Activated CD8-positive, alpha-beta T cell treated with anti-CD3 and anti-CD28 coated beads for 36 hours (primary cell): ENCODE data around the gene ZNF516. TPM values are rescaled to one million over a fixed set of nuclear protein-coding genes. Genes with fewer than 3 reads are reported as not detected.

Experiments
- ATAC-seq: fragments of 200-7000 bp; cut with Tn5 transposase; one replicate; pipeline ENCODE4 v1.10.0; 2021; ENCODE audit warnings: mild to moderate bottlenecking, moderate library complexity
- CTCF ChIA-PET: fragments of 350-600 bp; sonication (Branson Sonifier 250); formaldehyde crosslinking; loops from one replicate; lab custom pipeline; 2021; ENCODE audit warnings: antibody characterized with exemption; lab: Charles Lee
- POLR2A ChIA-PET: fragments of 350-600 bp; sonication (Branson Sonifier 250); formaldehyde crosslinking; loops from one replicate; lab custom pipeline; 2021; ENCODE audit warnings: antibody characterized with exemption; lab: Charles Lee
- DNase-seq: peaks from one replicate; pipeline ENCODE4 v3.0.0-alpha.2; 2020
- H3K27ac Mint-ChIP-seq: one replicate; pipeline ENCODE4 v1.8.0; 2021; ENCODE audit warnings: mild to moderate bottlenecking, mixed read lengths
- H3K27me3 Mint-ChIP-seq: one replicate; pipeline ENCODE4 v1.8.0; 2021; ENCODE audit warnings: mixed read lengths
- H3K36me3 Mint-ChIP-seq: one replicate; pipeline ENCODE4 v1.8.0; 2021; ENCODE audit warnings: low read depth, mixed read lengths
- H3K4me1 Mint-ChIP-seq: one replicate; pipeline ENCODE4 v1.8.0; 2021; ENCODE audit warnings: low read depth, mixed read lengths
- H3K4me3 Mint-ChIP-seq: one replicate; pipeline ENCODE4 v1.8.0; 2021; ENCODE audit warnings: mild to moderate bottlenecking, moderate library complexity, mixed read lengths
- H3K9me3 Mint-ChIP-seq: one replicate; pipeline ENCODE4 v1.8.0; 2021; ENCODE audit warnings: mixed read lengths
- intact Hi-C: fragments of 100-400 bp; cut with micrococcal nuclease; formaldehyde crosslinking; loops from one replicate; pipeline ENCODE4 v1.10.0; 2022
- total RNA-seq, 2 experiments: library from RNA; stranded (reverse); gene quantifications; one replicate each; pipeline ENCODE4 v1.2.3, GENCODE V29; 2021
- TF ChIP-seq, protein P1 (sequence below): fragments of 200-600 bp; IDR thresholded peaks from one replicate; pipeline ENCODE4 v1.8.0; 2022; ENCODE audit warnings: antibody characterized with exemption, mild to moderate bottlenecking

ZNF516 gene
- total RNA-seq, 2 experiments from 2014 or later: 7.0 to 10.5 TPM

- CTCF ChIA-PET: no interaction called here
- H3K27ac Mint-ChIP-seq: no peak overlapping the region
- no peaks in the 10 kb centered on the region for H3K4me1 Mint-ChIP-seq
- H3K36me3 Mint-ChIP-seq: no peaks in the 10 kb centered on the region
- TF ChIP-seq, protein P1, sequence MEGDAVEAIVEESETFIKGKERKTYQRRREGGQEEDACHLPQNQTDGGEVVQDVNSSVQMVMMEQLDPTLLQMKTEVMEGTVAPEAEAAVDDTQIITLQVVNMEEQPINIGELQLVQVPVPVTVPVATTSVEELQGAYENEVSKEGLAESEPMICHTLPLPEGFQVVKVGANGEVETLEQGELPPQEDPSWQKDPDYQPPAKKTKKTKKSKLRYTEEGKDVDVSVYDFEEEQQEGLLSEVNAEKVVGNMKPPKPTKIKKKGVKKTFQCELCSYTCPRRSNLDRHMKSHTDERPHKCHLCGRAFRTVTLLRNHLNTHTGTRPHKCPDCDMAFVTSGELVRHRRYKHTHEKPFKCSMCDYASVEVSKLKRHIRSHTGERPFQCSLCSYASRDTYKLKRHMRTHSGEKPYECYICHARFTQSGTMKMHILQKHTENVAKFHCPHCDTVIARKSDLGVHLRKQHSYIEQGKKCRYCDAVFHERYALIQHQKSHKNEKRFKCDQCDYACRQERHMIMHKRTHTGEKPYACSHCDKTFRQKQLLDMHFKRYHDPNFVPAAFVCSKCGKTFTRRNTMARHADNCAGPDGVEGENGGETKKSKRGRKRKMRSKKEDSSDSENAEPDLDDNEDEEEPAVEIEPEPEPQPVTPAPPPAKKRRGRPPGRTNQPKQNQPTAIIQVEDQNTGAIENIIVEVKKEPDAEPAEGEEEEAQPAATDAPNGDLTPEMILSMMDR: no peak
- H3K4me3 Mint-ChIP-seq: no peak overlapping the region
- intact Hi-C loops: no loop called here
- no peaks in the 10 kb centered on the region for H3K9me3 Mint-ChIP-seq
- no peak for DNase-seq
- ATAC-seq: no peak
- peaks cover 11% of the 10 kb centered on the region for H3K27me3 Mint-ChIP-seq
- POLR2A ChIA-PET: no interaction called here
Measured at GRCh38 chr18:76323891-76324290, 171.2 kb downstream of the ZNF516 start.

DNA sequence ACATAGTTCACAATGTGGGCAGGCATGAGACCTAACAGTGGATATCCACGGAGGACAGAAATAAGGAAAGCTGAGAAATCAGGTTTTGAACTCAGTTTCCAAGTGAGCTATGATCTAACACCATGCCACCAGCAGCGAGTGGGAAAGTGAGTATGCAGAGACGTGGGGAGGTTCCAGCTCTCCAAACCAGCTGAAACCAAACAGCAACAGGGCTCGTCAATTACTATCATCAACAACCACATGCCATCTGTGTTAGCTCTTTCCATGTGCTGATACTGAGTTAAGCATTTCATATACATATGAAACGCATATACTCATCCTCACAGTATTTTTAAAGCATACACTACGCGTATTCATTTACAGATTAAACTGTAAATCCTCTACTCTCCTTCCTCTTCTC, 172.4 kb downstream of the ZNF516 start:
- no peaks in the 10 kb centered on the region for H3K9me3 Mint-ChIP-seq
- TF ChIP-seq, protein P1: no peak
- no peaks in the 10 kb centered on the region for H3K36me3 Mint-ChIP-seq
- H3K4me3 Mint-ChIP-seq: no peak overlapping the region
- POLR2A ChIA-PET: no interaction called here
- no peak overlapping the region for H3K27ac Mint-ChIP-seq
- H3K27me3 Mint-ChIP-seq: peaks cover 11% of the 10 kb centered on the region
- CTCF ChIA-PET: no interaction called here
- intact Hi-C loops: no loop called here
- ATAC-seq (no peak), DNase-seq (no peak)
- H3K4me1 Mint-ChIP-seq: no peaks in the 10 kb centered on the region

DNA sequence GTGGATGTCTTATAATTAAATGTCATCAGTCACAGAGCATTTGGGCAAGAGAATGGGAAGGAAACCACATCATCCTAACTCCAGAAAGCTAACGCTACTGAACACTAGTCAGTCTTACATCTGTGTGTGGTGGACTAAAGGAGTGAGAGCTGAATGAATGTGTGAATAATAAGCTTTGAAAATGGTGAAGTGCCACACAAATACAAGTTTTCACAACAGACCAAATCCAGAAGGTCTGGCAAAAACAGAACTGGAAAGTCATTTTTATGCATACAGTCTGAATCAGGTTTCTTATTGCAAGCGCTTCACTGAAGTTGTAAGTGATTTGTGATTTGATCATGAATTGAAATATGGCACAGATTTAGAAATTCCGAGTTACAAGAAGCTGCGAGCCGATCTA, 175.7 kb downstream of the ZNF516 start:
- CTCF ChIA-PET: no interaction called here
- Mint-ChIP-seq H3K4me3 (no peak overlapping the region), H3K9me3 (no peaks in the 10 kb centered on the region), H3K36me3 (no peaks in the 10 kb centered on the region), H3K4me1 (no peaks in the 10 kb centered on the region), H3K27me3 (peaks cover 11% of the 10 kb centered on the region), H3K27ac (no peak overlapping the region)
- POLR2A ChIA-PET: no interaction called here
- DNase-seq (no peak), ATAC-seq (no peak)
- TF ChIP-seq, protein P1: no peak
- intact Hi-C loops: no loop called here

GRCh38 chr18:76318607-76319006, 176.4 kb downstream of the ZNF516 start:
- TF ChIP-seq, protein P1: no peak
- Mint-ChIP-seq H3K9me3 (no peaks in the 10 kb centered on the region), H3K27me3 (peaks cover 11% of the 10 kb centered on the region), H3K27ac (no peak overlapping the region), H3K36me3 (no peaks in the 10 kb centered on the region), H3K4me3 (no peak overlapping the region), H3K4me1 (no peaks in the 10 kb centered on the region)
- DNase-seq (no peak), ATAC-seq (no peak)
- ChIA-PET POLR2A (no interaction called here), CTCF (interaction anchor here (0.7 kb wide), 1 partner anchor 11 kb away, joined by 3 read pairs; no protein-coding TSS in a partner anchor)
- intact Hi-C loops: no loop called here

DNA sequence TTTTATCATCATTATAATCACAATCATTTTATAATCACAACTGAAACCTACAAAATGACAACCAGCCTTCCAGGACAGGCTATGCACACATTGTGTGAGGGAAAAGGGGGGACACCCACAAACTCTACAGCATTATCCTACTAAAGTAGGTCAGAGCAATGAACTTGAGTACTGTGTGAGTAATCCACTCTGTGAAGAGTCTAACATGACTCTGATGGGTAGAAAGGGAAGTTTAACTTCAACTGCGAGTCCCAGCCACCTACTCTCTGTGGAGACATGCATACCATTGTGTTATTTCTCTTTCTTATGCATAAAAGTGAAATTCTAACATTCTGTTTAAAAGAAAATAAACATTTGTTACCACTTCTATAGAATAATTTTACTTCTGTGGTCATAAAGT, 177.9 kb downstream of the ZNF516 start:
- intact Hi-C loops: no loop called here
- TF ChIP-seq, protein P1: no peak
- ChIA-PET CTCF (no interaction called here), POLR2A (no interaction called here)
- Mint-ChIP-seq H3K4me3 (no peak overlapping the region), H3K9me3 (no peaks in the 10 kb centered on the region), H3K27ac (no peak overlapping the region), H3K27me3 (peaks cover 8% of the 10 kb centered on the region), H3K36me3 (no peaks in the 10 kb centered on the region), H3K4me1 (no peaks in the 10 kb centered on the region)
- ATAC-seq: no peak
- DNase-seq: no peak
